ENCODE results near the gene TCERG1L. TPM values are rescaled to one million over a fixed set of nuclear protein-coding genes. Genes with fewer than 3 reads are reported as not detected.

The TCERG1L gene
- total and polyA plus RNA-seq, 4 donors = 1.9 to 23.5 (median 14.9) TPM

DNA sequence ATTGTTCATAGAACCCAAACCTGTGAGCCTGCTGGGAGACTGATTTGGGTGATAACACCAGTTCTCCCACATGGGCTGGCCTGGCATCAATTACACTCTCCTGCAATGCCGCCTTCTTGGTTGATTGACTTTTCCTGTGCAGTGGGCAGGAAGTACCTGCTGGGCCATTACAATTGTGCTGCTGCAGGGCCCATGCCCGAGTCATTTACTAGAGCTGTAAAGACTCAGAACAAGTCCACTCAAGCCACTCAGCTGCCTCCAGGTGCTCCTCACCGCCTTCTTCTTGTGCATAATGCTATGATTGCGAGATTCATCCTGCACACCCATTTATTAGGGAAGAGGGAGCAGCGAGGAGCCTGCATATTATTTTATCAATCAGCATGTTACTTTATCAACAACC lies 264.0 kb downstream of the TCERG1L start:
- 74% methylated on average over 4 of the region's 5 CpGs for WGBS (ENCODE audit: insufficient coverage)
- peaks cover 7% of the 10 kb centered on the region for H3K27me3 ChIP-seq (ENCODE audit: control insufficient read depth, insufficient read depth, low read length)
- no peak for DNase-seq (ENCODE audit: low read depth in 4 of 6, low spot score in 6 of 6)

DNA sequence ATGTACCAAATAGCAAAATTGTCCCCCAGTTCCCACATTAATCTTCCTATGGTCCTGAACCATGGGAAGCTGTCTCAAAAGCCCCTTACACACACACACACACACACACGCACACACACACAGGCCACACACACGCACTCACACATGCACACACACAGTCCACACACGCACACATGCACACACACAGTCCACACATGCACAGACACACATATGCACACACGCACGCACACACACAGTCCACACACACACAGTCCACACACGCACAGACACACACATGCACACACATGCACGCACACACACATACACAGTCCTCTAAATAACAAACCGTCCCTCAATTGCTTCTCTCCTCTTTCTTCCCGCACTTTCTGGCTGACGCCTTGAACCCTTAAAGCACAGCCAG lies 265.3 kb downstream of the TCERG1L start:
- H3K27ac ChIP-seq (ENCODE audit: low read depth, low read length) = no peak overlapping the region
- H3K4me1 ChIP-seq (ENCODE audit: control insufficient read depth, insufficient read depth, low read length) = peaks cover 31% of the 10 kb centered on the region
- H3K36me3 ChIP-seq (ENCODE audit: control insufficient read depth, insufficient read depth, low read length) = no peaks in the 10 kb centered on the region
- no peak overlapping the region for H3K4me3 ChIP-seq (ENCODE audit: low read depth, low read length)
- no peaks in the 10 kb centered on the region for H3K9me3 ChIP-seq (ENCODE audit: control insufficient read depth, insufficient read depth, low read length)
- 90% methylated on average over 7 of the region's 10 CpGs for WGBS (ENCODE audit: insufficient coverage)
- peaks cover 6% of the 10 kb centered on the region for H3K27me3 ChIP-seq (ENCODE audit: control insufficient read depth, insufficient read depth, low read length)
- no peak for DNase-seq (ENCODE audit: low read depth in 4 of 6, low spot score in 6 of 6)

More for the DNA sequence above, 264.0 kb downstream of the TCERG1L start:
- no peak overlapping the region for H3K27ac ChIP-seq (ENCODE audit: low read depth, low read length)
- no peaks in the 10 kb centered on the region for H3K36me3 ChIP-seq (ENCODE audit: control insufficient read depth, insufficient read depth, low read length)
- H3K4me1 ChIP-seq (ENCODE audit: control insufficient read depth, insufficient read depth, low read length) = peaks cover 26% of the 10 kb centered on the region
- no peaks in the 10 kb centered on the region for H3K9me3 ChIP-seq (ENCODE audit: control insufficient read depth, insufficient read depth, low read length)
- no peak overlapping the region for H3K4me3 ChIP-seq (ENCODE audit: low read depth, low read length)

DNA sequence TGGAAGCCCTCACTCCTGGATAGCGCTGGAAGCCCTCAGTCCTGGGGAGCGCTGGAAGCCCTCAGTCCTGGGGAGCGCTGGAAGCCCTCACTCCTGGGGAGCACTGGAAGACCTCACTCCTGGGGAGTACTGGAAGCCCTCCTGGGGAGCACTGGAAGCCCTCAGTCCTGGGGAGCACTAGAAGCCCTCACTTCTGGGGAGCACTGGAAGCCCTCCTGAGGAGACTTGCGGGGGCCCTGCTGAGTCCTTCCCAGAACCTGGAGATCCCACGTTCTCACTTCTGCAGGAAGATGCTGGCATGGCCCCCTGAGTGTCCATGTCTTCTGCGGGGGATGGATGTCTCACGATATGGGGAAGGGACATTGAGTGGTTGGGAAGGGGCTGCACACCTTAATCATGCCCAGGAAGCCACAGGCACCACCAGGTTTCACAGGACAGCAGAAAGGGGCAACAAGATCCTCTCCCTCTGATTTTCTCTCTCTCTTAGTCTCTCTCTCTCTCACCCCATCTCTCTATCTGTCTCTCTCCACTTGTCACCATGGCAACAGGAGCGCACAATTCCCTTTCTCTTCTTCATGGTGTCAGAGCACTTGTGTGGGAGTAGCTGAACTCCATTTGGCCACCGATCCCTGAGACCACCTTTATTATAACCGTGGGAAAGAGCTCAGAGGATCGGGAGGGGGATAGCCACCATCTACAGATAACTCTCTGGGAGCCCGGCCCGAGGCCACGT lies 267.0 kb downstream of the TCERG1L start:
- Histone ChIP-seq H3K4me1 (ENCODE audit: control insufficient read depth, insufficient read depth, low read length) (peaks cover 31% of the 10 kb centered on the region), H3K4me3 (ENCODE audit: low read depth, low read length) (no peak overlapping the region), H3K27ac (ENCODE audit: low read depth, low read length) (no peak overlapping the region), H3K9me3 (ENCODE audit: control insufficient read depth, insufficient read depth, low read length) (no peaks in the 10 kb centered on the region), H3K36me3 (ENCODE audit: control insufficient read depth, insufficient read depth, low read length) (no peaks in the 10 kb centered on the region), H3K27me3 (ENCODE audit: control insufficient read depth, insufficient read depth, low read length) (peaks cover 4% of the 10 kb centered on the region)
- 78% methylated on average over 9 of the region's 14 CpGs for WGBS (ENCODE audit: insufficient coverage)
- peak in 3 of 6 donors; percentile 31 to 80 (median 39) for DNase-seq (ENCODE audit: low read depth in 4 of 6, low spot score in 6 of 6)

DNA sequence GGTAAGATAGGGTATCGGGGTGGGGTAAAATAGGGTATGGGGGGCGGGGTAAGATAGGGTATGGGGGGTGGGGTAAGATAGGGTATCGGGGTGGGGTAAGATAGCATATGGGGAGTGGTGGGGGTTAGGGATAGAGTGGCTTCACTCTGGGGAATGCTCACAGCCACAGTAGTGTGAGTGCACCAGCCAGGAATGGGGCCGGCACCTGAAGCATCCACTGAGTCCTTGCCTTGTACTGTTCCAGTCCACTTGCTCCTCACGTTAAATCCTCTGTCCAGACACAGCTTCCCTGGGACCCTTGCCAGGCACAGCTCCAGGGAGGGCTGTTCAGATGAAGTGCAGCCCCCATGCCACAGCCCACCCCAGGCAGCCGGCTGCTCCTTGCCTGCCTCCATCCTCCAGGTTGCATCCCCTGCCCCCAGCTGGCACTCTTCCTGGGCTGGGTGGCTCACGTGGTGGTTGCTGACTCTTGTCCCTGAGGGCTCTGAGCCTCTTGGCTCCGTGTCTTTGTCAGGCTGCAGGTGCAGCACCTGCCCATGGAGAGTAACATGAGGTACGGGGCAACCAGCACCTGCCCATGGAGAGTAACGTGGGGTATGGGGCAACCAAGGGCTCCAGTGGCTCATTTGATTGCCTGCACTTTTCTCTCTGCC lies 268.4 kb downstream of the TCERG1L start:
- 66% methylated on average over 7 of the region's 10 CpGs for WGBS (ENCODE audit: insufficient coverage)
- no peak overlapping the region for H3K4me3 ChIP-seq (ENCODE audit: low read depth, low read length)
- peaks cover 4% of the 10 kb centered on the region for H3K27me3 ChIP-seq (ENCODE audit: control insufficient read depth, insufficient read depth, low read length)
- no peaks in the 10 kb centered on the region for H3K36me3 ChIP-seq (ENCODE audit: control insufficient read depth, insufficient read depth, low read length)
- DNase-seq (ENCODE audit: low read depth in 4 of 6, low spot score in 6 of 6) = no peak
- no peaks in the 10 kb centered on the region for H3K9me3 ChIP-seq (ENCODE audit: control insufficient read depth, insufficient read depth, low read length)
- no peak overlapping the region for H3K27ac ChIP-seq (ENCODE audit: low read depth, low read length)
- H3K4me1 ChIP-seq (ENCODE audit: control insufficient read depth, insufficient read depth, low read length) = peaks cover 25% of the 10 kb centered on the region

All from spinal cord (tissue), 10 donors.